ENCODE results near the gene SELENON.
"Not testable (repeated sequence)": the region's sequence is repeated elsewhere in the genome, so short reads cannot be mapped to it uniquely, and the experiment has no call there.

The SELENON gene

GRCh38 chr1:25832336-25833037 is 32.5 kb downstream of the SELENON start:
- no peak for DNase-seq

DNA sequence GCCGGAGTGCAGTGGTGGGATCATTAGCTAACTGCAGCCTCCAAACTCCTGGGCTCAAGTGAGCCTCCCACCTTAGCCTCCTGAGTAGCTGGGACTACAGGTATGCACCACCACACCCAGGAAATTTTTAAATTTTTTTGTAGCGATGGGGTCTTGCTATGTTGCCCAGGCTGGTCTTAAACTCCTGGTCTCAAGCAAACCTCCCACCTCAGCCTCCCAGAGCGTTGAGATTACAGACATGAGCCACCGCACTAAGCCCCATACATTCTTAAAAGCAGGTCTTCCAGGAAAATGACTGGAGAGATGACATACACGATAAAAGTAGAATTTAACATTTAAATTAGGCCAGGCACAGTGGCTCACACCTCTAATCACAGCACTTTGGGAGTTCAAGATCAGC is 33.2 kb downstream of the SELENON start:
- DNase-seq = no peak

DNA sequence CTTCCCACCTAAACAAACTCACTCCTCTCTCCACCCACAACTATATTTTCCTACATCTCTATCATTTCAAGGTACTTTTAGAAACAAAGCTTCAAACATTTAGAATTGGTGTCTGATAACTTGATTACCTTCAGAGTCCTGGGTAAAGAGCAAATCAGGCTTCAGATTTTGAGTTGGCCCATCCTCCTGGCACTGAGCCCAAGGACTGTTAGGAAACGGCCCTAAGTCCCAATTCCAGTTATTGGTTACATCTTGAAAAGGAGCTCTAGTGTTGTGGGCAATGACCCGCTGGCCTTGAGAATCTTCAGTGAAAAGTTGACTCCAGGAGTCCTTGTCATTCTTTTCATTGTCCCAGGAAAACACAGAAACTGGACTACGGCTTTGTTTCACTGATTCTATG is 34.9 kb downstream of the SELENON start:
- DNase-seq = no peak

GRCh38 chr1:25836695-25837094 is 36.7 kb downstream of the SELENON start:
- DNase-seq = no peak

GRCh38 chr1:25837262-25837875 is 37.4 kb downstream of the SELENON start:
- DNase-seq = no peak

GRCh38 chr1:25839808-25840207 is 39.8 kb downstream of the SELENON start:
- DNase-seq = not testable (repeated sequence)

- no peak for DNase-seq
Observed at GRCh38 chr1:25843483-25843882, 43.5 kb downstream of the SELENON start.

DNA sequence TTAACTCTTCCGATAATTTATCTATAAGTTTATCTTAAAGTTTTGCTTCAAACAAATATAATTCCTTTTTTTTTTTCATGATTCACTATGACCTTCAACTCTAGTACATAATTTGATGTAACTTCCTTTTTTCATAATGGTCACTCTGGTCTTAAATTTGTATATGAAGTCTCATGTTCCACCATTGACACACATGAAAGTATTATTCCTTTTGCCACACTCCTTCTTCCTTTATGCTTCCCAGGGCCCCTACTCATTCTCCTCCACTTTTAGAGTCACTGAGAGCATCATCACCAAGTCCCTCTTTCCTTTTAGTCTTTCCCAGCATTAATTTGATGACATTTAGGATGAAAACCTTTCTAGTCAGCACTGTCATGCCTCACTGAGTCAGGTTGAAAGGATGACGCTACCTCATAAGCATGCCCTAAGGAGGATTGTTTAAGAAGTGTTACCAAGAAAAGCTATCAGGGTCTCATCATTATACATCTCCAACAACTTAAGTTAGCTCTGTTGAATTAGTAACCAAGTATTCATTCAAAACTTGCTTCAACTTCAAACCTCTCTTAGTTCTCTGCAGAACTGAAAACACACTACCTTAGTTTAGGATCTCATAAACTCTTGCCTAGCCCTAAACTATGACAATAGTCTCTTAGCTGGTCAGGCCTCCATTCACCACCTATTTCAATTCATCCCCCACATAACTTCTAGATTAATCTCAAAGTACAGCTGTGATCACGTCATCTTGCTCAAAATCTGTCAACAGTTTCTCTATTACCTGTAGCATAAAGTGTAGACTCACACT is 44.7 kb downstream of the SELENON start:
- DNase-seq = no peak

DNA sequence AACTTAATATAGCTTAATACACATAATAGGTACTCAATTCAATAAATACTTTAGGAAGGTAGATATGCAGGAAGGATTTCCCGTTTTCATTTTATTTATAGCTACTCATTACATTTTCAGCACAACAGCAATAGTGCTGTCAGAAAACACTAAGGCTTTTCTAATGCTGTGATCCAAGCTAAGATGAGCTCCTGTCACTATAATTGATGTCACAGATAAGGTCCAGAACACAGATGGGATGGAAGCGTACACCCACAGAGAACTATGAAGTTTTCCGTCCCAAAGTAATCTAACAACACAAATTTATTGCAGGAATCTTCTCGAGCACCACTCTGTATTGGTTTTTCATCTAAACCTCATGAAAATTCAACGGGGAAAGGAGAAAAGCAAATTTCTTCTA is 45.7 kb downstream of the SELENON start:
- no peak for DNase-seq

DNA sequence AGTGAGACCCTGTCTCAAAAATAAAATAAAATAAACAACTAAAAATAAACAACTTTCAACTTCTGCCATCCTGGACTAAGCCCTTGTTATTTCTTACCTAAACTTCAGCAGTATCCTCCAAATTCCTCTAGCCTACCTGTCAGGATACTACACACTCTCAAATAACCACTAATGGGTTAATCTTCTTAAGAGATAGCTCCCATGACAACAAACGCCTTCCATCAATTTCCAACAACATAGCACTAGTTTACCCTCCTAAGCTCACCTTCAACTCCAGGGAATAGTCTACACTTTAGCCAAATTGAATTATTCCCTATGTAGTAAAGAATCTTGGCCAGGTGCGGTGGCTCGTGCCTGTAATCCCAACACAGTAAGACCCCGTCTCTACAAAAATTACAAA is 47.9 kb downstream of the SELENON start:
- no peak for DNase-seq

DNA sequence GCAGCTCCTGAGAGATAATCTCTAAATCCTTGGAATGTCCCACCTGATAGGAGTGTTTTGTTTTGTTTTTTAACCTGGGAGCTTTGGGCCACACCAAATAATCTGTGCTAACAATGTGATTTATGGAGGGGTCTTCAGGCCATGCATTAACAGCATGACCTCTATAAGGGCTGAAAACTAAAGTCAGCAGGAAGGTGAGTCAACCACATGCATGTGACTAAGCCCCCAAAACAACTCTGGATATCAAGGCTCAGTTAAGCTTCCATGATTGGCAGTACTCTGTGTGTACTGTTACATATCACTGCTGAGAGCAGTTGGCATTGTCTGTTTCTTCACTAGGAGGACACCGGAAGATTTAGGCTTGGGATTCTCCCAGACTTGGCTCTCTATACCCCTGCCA is 48.5 kb downstream of the SELENON start:
- no peak for DNase-seq

GRCh38 chr1:25854554-25854953 is 54.6 kb downstream of the SELENON start:
- DNase-seq = no peak

- no peak for DNase-seq
Observed at GRCh38 chr1:25856856-25857255, 56.9 kb downstream of the SELENON start.

DNA sequence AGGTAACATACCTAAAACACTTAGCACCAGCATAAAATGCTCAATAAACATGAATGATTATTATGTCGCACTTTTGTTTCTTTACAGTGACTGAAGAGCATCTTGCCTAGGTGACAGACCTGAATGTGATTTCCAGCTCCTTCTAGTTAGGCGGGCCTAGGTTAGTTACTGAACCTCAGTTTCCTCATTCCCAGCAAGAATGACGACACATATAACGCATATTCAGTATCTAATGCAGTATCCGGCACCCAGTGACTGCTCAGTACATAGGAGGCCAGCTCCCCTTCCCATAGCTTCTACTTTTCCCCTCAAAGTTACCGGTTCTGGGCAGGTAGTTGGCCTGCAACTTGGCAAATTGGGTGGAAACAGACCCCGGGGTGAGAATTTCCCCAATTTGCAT is 58.5 kb downstream of the SELENON start:
- DNase-seq = no peak

- DNase-seq = peak; percentile 69
Observed at GRCh38 chr1:25858906-25859789, 59.2 kb downstream of the SELENON start, which contains the start of gene AUNIP. Gene AUNIP (minus strand): TSS chr1:25859457. CDS start chr1:25859357, 100 bp downstream.

GRCh38 chr1:25861316-25862286 is 61.6 kb downstream of the SELENON start:
- no peak for DNase-seq

GRCh38 chr1:25862785-25863485 is 62.9 kb downstream of the SELENON start:
- no peak for DNase-seq

DNA sequence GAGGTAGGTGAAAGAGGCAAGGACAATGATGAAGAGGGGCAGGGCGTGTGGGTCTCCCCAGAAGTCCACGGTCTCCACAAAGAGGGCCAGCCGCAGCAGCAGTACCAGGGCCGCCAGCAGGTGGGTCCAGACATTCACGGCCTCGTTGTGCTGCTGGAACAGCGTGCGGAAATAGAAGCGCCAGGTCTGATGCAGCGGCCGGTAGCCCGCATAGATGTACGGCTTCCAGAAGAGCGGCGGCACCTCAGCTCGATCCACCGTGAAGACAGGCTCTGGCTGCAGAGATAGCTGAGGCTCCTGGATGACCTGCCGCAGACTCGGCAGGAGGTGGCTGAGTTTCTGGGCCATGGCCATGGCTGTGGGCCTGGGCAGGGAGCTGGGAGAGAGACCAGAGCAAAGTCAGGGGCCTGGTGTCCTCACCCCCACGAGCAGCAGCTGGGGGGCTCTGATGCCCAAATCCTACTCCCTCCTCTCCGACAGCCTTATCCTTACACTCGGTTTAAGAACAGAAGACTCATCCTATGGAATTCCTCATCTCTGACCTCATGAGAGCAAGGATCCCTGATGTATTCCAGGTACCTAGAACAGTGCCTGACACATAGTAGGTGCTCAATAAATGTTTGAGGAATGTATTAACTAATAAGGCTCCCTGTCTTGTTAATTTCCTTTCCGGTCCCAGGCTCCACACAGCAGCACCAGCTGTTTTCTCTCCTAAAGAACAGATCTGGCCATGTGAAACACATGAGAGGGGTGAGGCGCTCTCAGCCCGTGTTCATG is 63.7 kb downstream of the SELENON start:
- DNase-seq = no peak

DNA sequence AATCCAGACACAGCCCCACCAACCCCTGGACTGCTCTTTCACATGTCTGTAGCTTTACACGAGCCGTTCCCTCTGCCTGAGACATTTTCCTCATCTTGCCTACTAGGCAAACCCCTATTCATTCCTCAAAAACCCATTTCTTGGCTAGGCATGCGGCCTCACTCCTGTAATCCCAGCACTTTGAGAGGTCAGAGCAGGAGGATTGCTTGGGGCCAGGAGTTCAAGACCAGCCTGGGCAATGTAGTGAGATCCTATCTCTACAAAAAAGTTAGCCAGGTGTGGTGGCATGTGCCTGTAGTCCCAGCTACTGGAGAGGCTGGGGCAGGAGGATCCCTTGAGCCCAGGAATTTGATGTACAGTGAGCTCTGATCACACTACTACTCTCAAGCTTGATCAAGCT is 64.4 kb downstream of the SELENON start:
- DNase-seq = no peak

DNA sequence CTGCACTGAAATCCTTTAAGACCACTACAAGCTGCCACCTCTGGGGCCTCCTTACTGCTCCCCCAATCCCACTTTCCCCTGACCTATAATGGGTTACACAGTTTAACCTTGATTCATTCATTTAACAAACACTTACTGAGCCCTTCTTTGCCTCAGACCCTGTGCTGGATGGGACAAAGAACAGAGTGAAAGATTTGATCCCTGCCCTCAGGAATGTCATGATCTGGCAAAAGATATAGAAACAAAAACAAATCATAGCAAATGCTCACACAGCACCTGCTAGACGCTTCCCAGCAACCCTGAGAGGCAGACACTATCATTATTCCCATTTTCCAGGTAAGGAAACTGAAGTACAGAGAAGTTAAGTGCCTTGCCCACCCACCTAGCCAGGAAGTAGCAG is 66.3 kb downstream of the SELENON start:
- DNase-seq = no peak

All from GOT3 (cell line).